GM12878 (cell line): ENCODE measurements around the gene GPR18. TPM values are rescaled to one million over a fixed set of nuclear protein-coding genes. Genes with fewer than 3 reads are reported as not detected.

Source experiments
- ATAC-seq: fragments of 200-7000 bp; cut with Tn5 transposase; 3 replicates; pipeline ENCODE4 v1.9.1; 2020; ENCODE audit warnings: mild to moderate bottlenecking, moderate library complexity
- BruUV-seq: library from RNA; stranded (reverse); fragments of 400-500 nt; replicated peaks from 2 replicates; lab custom pipeline; 2021; lab: Mats Ljungman, UMichigan
- CTCF ChIA-PET: fragments of 300-600 bp; sonication (Branson Sonifier 250); formaldehyde crosslinking; extraction: SDS; loops from one replicate; lab custom pipeline; 2021; ENCODE audit warnings: inconsistent platforms; lab: Yijun Ruan, JAX
- POLR2A ChIA-PET: fragments of 350-600 bp; formaldehyde crosslinking; extraction: SDS; loops from one replicate; lab custom pipeline; 2021; ENCODE audit warnings: inconsistent platforms; lab: Charles Lee
- RAD21 ChIA-PET: fragments of 300-600 bp; sonication (Branson Sonifier 250); formaldehyde crosslinking; loops from one replicate; lab custom pipeline; 2023; ENCODE audit warnings: antibody characterized with exemption; ENCODE audit not compliant: unreplicated experiment; lab: Charles Lee
- SMC1A ChIA-PET: fragments of 300-600 bp; sonication (Branson Sonifier 250); formaldehyde crosslinking; loops from one replicate; lab custom pipeline; 2023; ENCODE audit not compliant: unreplicated experiment, uncharacterized antibody; lab: Charles Lee
- DNase-seq: peaks from one replicate; pipeline ENCODE4 v3.0.0-alpha.2; 2011; ENCODE audit warnings: low read depth, low spot score
- FAIRE-seq: peaks from 3 replicates; lab custom pipeline; 2011; peaks lifted over from hg19 to GRCh38; lab: Jason Lieb, UNC
- H2AFZ ChIP-seq: 2 replicates; pipeline ENCODE4 v1.6.0; 2011; ENCODE audit warnings: low read depth, low read length, control low read depth; ENCODE audit not compliant: control insufficient read depth
- H3K27ac ChIP-seq: 2 replicates; pipeline ENCODE4 v1.5.1; 2011; ENCODE audit warnings: control low read depth; ENCODE audit not compliant: control insufficient read depth, insufficient read depth
- H3K27me3 ChIP-seq, 2 experiments: replicated peaks in 1 of 2; 2 replicates each; pipeline versions ENCODE4 v1.6.0 to v1.6.1; 2011; ENCODE audit warnings: low read length in 1 of 2; ENCODE audit not compliant: control insufficient read depth in 2 of 2, insufficient read depth in 2 of 2
- H3K36me3 ChIP-seq, 2 experiments: 2 replicates each; pipeline ENCODE4 v1.5.1; 2011; ENCODE audit warnings: low read length in 1 of 2; ENCODE audit not compliant: control insufficient read depth in 2 of 2, insufficient read depth in 2 of 2
- H3K4me1 ChIP-seq: 2 replicates; pipeline ENCODE4 v1.6.1; 2011; ENCODE audit warnings: mild to moderate bottlenecking, low read length, moderate library complexity, mixed read lengths; ENCODE audit not compliant: control insufficient read depth, insufficient read depth
- H3K4me2 ChIP-seq: 2 replicates; pipeline ENCODE4 v1.6.0; 2011; ENCODE audit warnings: control low read depth; ENCODE audit not compliant: control insufficient read depth, insufficient read depth
- H3K4me3 ChIP-seq: fragments of 200-600 bp; sonication (generic); 2 replicates; pipeline ENCODE4 v1.5.1; 2016
- H3K79me2 ChIP-seq: 2 replicates; pipeline ENCODE4 v1.6.0; 2011; ENCODE audit warnings: low read length; ENCODE audit not compliant: control insufficient read depth, insufficient read depth
- H3K9ac ChIP-seq: 2 replicates; pipeline ENCODE4 v1.8.0; 2011; ENCODE audit warnings: low read length, control low read depth, mixed read lengths; ENCODE audit not compliant: control insufficient read depth, insufficient read depth
- H3K9me3 ChIP-seq: replicated peaks from 3 replicates; pipeline ENCODE4 v1.5.1; 2011; ENCODE audit warnings: mild to moderate bottlenecking, low read length; ENCODE audit not compliant: control insufficient read depth, insufficient read depth
- H4K20me1 ChIP-seq: 2 replicates; pipeline ENCODE4 v1.6.0; 2011; ENCODE audit not compliant: control insufficient read depth, insufficient read depth
- CHD1 ChIP-seq: IDR thresholded peaks from 2 replicates; pipeline ENCODE4 v1.6.1; 2012; ENCODE audit warnings: low read depth, low read length, improper control_type of control experiment
- ETV6 ChIP-seq, 2 experiments: fragments of 450-650 bp in 1 of 2; IDR thresholded peaks in 1 of 2; conservative IDR thresholded peaks in 1 of 2; 2 replicates each; pipeline ENCODE4 v1.6.1; 2014; ENCODE audit warnings: antibody characterized with exemption in 1 of 2, borderline replicate concordance in 1 of 2, low read depth in 1 of 2, mild to moderate bottlenecking in 1 of 2, moderate library complexity in 1 of 2
- MEF2A ChIP-seq: IDR thresholded peaks from 2 replicates; pipeline ENCODE4 v1.6.1; 2011; ENCODE audit warnings: low read depth, mild to moderate bottlenecking, low read length, moderate library complexity; ENCODE audit not compliant: insufficient read depth
- MYB ChIP-seq: fragments of 150-350 bp; IDR thresholded peaks from 2 replicates; pipeline ENCODE4 v1.6.1; 2014; ENCODE audit warnings: mild to moderate bottlenecking, low read depth, low read length, borderline replicate concordance
- NR2F1 ChIP-seq: fragments of 450-650 bp; conservative IDR thresholded peaks from 2 replicates; pipeline ENCODE4 v1.6.1; 2017; ENCODE audit warnings: mild to moderate bottlenecking
- PAX8 ChIP-seq: fragments of 450-650 bp; IDR thresholded peaks from 2 replicates; pipeline ENCODE4 v1.6.1; 2017; ENCODE audit warnings: mild to moderate bottlenecking, moderate library complexity
- RELA ChIP-seq: fragments of 450-650 bp; IDR thresholded peaks from 2 replicates; pipeline ENCODE4 v1.8.0; 2014; ENCODE audit warnings: borderline replicate concordance; ENCODE audit not compliant: partially characterized antibody
- STAT3 ChIP-seq: IDR thresholded peaks from 2 replicates; pipeline ENCODE4 v1.6.1; 2011; ENCODE audit warnings: low read depth, low read length, improper control_type of control experiment
- WRNIP1 ChIP-seq: IDR thresholded peaks from 2 replicates; pipeline ENCODE4 v1.6.1; 2011; ENCODE audit warnings: low read depth, low read length, improper control_type of control experiment, borderline replicate concordance
- ZBED1 ChIP-seq: IDR thresholded peaks from 2 replicates; pipeline ENCODE4 v1.6.1; 2016; ENCODE audit warnings: borderline replicate concordance
- ZNF384 ChIP-seq: IDR thresholded peaks from 2 replicates; pipeline ENCODE4 v1.6.1; 2012; ENCODE audit warnings: low read depth, mild to moderate bottlenecking, low read length, improper control_type of control experiment, borderline replicate concordance
- WGBS: methylation state at CpG from one replicate; pipeline ENCODE4 v1.1.6; 2016; ENCODE audit warnings: low lambda C conversion rate; ENCODE audit not compliant: insufficient replicate concordance, insufficient coverage; ENCODE audit errors: missing lambda C conversion rate; 5-methylcytosine and 5-hydroxymethylcytosine counted together
- in situ Hi-C: fragments of 300-500 bp; cut with MboI; formaldehyde crosslinking; loops from 9 replicates; pipeline ENCODE4 v1.14.3; 2018; ENCODE audit warnings: mixed read lengths
- intact Hi-C: fragments of 100-400 bp; cut with micrococcal nuclease; formaldehyde crosslinking; loops from one replicate; pipeline ENCODE4 v1.14.2; 2022; ENCODE audit not compliant: unreplicated experiment
- polyA plus RNA-seq, 11 experiments: library from polyadenylated mRNA; depleted of rRNA in 4 of 11; unstranded in 6 of 11; stranded (reverse) in 5 of 11; fragments of >200 nt; fragmentation: Nextera tagmentation in 4 of 11; fragmentation: Illumina TruSeq in 1 of 11; extraction: Ambion mirVana in 4 of 11; extraction: Trizol in 1 of 11; gene quantifications; 1 replicate in 1 of 11; 2 replicates in 10 of 11; pipeline versions ENCODE4 v1.2.1 to v1.2.3, GENCODE V29; 2011 to 2016; ENCODE audit warnings: inconsistent platforms in 2 of 11, missing spikeins in 2 of 11, low read depth in 1 of 11
- total RNA-seq, 4 experiments: library from RNA; depleted of rRNA in 3 of 4; stranded (reverse); fragments of >200 nt in 3 of 4; fragmentation: Illumina TruSeq in 1 of 4; extraction: Trizol in 1 of 4; gene quantifications; 2 replicates each; pipeline versions ENCODE4 v1.2.1 to v1.2.3, GENCODE V29; 2013 to 2021
- TF ChIP-seq, protein P1 (sequence below): fragments of 450-650 bp; IDR thresholded peaks from 2 replicates; pipeline ENCODE4 v1.6.1; 2018; ENCODE audit warnings: borderline replicate concordance, mild to moderate bottlenecking; ENCODE audit not compliant: partially characterized antibody
- TF ChIP-seq, protein P2 (sequence below): IDR thresholded peaks from 2 replicates; pipeline ENCODE4 v1.6.1; 2012; ENCODE audit warnings: low read depth, low read length, improper control_type of control experiment
- TF ChIP-seq, protein P3 (sequence below): IDR thresholded peaks from 2 replicates; pipeline ENCODE4 v1.6.1; 2011; ENCODE audit warnings: mild to moderate bottlenecking, low read depth, low read length, moderate library complexity; ENCODE audit not compliant: insufficient replicate concordance
- TF ChIP-seq, protein P4 (sequence below): IDR thresholded peaks from 2 replicates; pipeline ENCODE4 v1.6.1; 2011; ENCODE audit warnings: low read depth, mild to moderate bottlenecking, low read length, moderate library complexity, borderline replicate concordance; ENCODE audit errors: extremely low read depth

Gene GPR18
- total and polyA plus RNA-seq, 10 of the 15 experiments (the other 5 are each of a cell fraction or from before 2014, with no cell fraction given) = 3.3 to 12.9 (median 5.2) TPM

DNA sequence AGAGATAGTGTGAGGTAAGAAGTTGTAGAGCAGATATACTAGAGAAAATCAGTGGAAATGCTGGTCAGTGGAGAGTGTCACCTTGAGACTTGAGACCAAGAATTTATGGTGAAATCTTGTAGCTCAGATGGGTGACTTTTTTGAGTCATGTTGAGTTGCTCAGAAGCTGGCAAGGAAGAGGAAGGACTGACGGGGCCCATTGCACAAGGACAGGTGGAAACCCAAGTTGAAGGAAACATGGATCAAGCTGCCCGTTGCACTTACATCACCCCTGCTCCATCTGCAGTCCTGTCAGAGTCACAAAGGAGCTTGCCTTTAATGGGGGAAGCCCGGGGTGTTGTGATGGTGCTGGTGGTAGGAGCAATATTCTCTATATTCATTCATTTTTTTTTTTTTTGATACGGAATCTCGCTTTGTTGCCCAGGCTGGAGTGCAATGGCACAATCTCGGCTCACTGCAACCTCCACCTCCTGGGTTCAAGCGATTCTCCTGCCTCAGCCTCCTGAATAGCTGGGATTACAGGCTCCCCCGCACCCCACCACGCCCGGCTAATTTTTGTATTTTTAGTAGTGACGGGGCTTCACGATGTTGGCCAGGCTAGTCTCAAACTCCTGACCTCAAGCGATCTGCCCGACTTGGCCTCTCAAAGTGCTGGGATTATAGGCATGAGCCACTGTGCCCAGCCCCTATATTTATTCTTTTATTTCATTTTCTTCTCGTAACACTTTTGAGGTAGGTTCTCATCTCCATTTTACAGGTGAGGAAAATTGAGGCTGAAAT lies 30.1 kb downstream of the GPR18 start (continued):
- 0 out of 2 replicates have a peak, but pooled peaks have one; percentile 17 for TF ChIP-seq STAT3
- no peak for TF ChIP-seq PAX8
- no peak for TF ChIP-seq NR2F1

DNA sequence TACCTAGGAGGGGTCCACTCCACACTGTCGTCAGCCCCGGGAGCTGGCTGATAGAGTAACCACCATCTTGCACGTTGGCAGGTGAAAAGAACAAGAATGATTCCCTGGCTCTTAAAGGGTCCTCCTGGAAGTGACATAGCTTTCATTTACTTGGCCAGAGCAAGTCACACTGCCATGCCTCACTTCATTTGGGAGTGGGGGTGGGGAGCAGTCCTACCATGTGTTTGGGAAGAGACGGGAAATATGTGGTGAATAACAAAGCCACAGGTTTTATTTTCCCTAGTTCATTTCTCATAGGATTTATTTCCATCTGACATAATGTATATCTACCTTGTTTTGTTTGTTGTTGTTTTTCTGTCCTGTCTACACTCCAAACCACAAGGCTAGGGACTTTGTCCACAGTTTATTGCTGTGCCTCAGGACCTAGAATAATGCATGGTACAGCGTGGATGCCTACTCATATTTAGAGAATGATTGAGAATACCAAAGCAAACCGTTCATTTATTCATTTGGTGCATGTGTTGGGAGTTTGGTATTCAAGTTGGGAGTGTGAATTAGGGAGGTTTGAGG lies 30.8 kb downstream of the GPR18 start:
- SMC1A ChIA-PET = interaction anchor here (0.7 to 1.7 kb wide), 8 partner anchors 13 to 1055 kb away, joined by 3 to 18 read pairs (median 4); partner anchors contain the start of gene GPR18
- H3K4me2 ChIP-seq = peak overlapping the region; percentile 89
- no peak for TF ChIP-seq ETV6 (conservative IDR thresholded peaks at IDR 0.05 in 1 of 2, IDR thresholded peaks at IDR 0.05 in 1 of 2; ENCODE audit: borderline replicate concordance in 1 of 2, low read depth in 1 of 2)
- TF ChIP-seq, protein P1, sequence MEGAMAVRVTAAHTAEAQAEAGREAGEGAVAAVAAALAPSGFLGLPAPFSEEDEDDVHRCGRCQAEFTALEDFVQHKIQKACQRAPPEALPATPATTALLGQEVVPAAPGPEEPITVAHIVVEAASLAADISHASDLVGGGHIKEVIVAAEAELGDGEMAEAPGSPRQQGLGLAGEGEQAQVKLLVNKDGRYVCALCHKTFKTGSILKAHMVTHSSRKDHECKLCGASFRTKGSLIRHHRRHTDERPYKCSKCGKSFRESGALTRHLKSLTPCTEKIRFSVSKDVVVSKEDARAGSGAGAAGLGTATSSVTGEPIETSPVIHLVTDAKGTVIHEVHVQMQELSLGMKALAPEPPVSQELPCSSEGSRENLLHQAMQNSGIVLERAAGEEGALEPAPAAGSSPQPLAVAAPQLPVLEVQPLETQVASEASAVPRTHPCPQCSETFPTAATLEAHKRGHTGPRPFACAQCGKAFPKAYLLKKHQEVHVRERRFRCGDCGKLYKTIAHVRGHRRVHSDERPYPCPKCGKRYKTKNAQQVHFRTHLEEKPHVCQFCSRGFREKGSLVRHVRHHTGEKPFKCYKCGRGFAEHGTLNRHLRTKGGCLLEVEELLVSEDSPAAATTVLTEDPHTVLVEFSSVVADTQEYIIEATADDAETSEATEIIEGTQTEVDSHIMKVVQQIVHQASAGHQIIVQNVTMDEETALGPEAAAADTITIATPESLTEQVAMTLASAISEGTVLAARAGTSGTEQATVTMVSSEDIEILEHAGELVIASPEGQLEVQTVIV = no peak
- TF ChIP-seq, protein P2, sequence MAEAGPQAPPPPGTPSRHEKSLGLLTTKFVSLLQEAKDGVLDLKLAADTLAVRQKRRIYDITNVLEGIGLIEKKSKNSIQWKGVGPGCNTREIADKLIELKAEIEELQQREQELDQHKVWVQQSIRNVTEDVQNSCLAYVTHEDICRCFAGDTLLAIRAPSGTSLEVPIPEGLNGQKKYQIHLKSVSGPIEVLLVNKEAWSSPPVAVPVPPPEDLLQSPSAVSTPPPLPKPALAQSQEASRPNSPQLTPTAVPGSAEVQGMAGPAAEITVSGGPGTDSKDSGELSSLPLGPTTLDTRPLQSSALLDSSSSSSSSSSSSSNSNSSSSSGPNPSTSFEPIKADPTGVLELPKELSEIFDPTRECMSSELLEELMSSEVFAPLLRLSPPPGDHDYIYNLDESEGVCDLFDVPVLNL = no peak
- TF ChIP-seq, protein P3, sequence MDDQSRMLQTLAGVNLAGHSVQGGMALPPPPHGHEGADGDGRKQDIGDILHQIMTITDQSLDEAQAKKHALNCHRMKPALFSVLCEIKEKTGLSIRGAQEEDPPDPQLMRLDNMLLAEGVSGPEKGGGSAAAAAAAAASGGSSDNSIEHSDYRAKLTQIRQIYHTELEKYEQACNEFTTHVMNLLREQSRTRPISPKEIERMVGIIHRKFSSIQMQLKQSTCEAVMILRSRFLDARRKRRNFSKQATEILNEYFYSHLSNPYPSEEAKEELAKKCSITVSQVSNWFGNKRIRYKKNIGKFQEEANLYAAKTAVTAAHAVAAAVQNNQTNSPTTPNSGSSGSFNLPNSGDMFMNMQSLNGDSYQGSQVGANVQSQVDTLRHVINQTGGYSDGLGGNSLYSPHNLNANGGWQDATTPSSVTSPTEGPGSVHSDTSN = no peak
- no peak for TF ChIP-seq MYB
- TF ChIP-seq ZNF384 = no peak
- no peak for TF ChIP-seq RELA
- TF ChIP-seq, protein P4, sequence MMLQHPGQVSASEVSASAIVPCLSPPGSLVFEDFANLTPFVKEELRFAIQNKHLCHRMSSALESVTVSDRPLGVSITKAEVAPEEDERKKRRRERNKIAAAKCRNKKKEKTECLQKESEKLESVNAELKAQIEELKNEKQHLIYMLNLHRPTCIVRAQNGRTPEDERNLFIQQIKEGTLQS = no peak
- TF ChIP-seq MEF2A = no peak
- TF ChIP-seq CHD1 = no peak
- TF ChIP-seq WRNIP1 = no peak
- TF ChIP-seq ZBED1 = no peak

More for the DNA sequence above, 30.8 kb downstream of the GPR18 start:
- in situ Hi-C loops = no loop called here
- ATAC-seq (no peak), DNase-seq (no peak), FAIRE-seq (no peak)
- Histone ChIP-seq H3K27ac (peak overlapping the region; percentile 87), H3K36me3 (no peaks in the 10 kb centered on the region), H3K4me1 (peaks cover 49% of the 10 kb centered on the region), H3K9ac (no peak overlapping the region), H3K27me3 (no peaks in the 10 kb centered on the region), H3K79me2 (peaks cover 62% of the 10 kb centered on the region), H2AFZ (no peak overlapping the region), H3K4me3 (no peak overlapping the region), H4K20me1 (peaks cover 4% of the 10 kb centered on the region; the same call in 1 of the 2 replicates), H3K9me3 (no peaks in the 10 kb centered on the region; the same call in 2 of the 3 replicates)
- WGBS = 90% methylated on average over 6 of the region's 6 CpGs
- intact Hi-C loops = no loop called here
- ChIA-PET POLR2A (interaction anchor here (0.7 to 1.2 kb wide), 3 partner anchors 10 to 29 kb away, joined by 3 read pairs; no protein-coding TSS in a partner anchor), CTCF (interaction anchor here (0.6 to 1.6 kb wide), 9 partner anchors 24 to 197 kb away, joined by 3 to 10 read pairs (median 3); partner anchors contain the start of genes GPR18 and UBAC2), RAD21 (interaction anchor here (0.9 to 1.7 kb wide), 6 partner anchors 23 to 51 kb away, joined by 3 to 6 read pairs (median 4); partner anchors contain the start of genes GPR18 and UBAC2)
- BruUV-seq = no TSS peak
